MM.1S (cell line): Measurements from ENCODE around the gene PLIN4.

Experiments
- EZH2 ChIP-seq: fragments of 300-600 bp; sonication (generic); optimal IDR thresholded peaks from 2 replicates; pipeline ENCODE3; 2017; ENCODE audit warnings: low read depth, mild to moderate bottlenecking, antibody characterized with exemption, low read length, mixed read lengths
- EZH2phosphoT487 ChIP-seq: fragments of 300-600 bp; sonication (generic); IDR thresholded peaks from 2 replicates; pipeline ENCODE4 v1.6.1; 2018; ENCODE audit warnings: antibody characterized with exemption, low read length
- TF ChIP-seq, protein P1 (sequence below): fragments of 300-600 bp; sonication (generic); IDR thresholded peaks from 2 replicates; pipeline ENCODE4 v1.5.1; 2016; ENCODE audit warnings: antibody characterized with exemption, low read length, mixed read lengths

DNA sequence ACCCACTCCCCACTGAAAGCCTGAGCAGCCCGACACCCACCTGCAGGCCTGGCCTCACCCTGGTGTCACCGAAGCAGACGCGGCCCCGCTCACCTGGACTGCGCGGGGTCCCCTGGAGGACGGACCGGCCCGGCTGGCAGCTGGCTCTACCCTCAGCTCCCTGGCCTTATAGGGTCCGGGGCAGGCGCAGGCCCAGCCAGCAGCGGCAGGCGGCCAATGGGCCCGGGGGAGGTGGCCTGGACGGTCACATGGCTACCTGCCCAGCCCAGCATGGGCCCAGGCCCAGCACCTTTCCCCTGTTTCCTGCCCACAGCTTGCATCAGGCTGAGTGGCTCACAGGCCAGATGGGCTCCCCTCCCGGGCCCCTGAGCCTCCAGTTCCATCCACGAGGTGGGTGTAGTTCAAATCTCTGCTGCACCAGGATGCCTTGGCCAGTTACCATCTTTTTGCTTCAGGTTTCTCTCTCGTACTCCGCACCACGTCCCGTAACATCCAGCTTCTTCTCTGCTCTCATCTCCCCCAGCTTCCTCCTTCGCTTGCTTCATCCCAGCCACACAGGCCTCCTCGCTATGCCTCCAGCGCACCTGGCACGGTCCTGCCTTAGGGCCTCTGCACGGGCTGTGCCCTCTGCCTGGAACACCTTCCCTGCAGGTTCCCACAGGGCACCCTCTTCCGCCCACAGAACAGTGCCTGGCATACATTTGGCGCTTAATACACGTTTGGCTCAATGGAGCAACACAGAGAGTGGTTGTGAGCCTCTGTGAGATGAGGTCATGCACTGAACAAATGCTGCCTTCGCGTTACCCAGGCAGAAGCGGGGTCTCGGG is at the start of gene PLIN4:
- TF ChIP-seq, protein P1, sequence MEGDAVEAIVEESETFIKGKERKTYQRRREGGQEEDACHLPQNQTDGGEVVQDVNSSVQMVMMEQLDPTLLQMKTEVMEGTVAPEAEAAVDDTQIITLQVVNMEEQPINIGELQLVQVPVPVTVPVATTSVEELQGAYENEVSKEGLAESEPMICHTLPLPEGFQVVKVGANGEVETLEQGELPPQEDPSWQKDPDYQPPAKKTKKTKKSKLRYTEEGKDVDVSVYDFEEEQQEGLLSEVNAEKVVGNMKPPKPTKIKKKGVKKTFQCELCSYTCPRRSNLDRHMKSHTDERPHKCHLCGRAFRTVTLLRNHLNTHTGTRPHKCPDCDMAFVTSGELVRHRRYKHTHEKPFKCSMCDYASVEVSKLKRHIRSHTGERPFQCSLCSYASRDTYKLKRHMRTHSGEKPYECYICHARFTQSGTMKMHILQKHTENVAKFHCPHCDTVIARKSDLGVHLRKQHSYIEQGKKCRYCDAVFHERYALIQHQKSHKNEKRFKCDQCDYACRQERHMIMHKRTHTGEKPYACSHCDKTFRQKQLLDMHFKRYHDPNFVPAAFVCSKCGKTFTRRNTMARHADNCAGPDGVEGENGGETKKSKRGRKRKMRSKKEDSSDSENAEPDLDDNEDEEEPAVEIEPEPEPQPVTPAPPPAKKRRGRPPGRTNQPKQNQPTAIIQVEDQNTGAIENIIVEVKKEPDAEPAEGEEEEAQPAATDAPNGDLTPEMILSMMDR: no peak
- TF ChIP-seq EZH2 (no peak), EZH2phosphoT487 (no peak)
